Endometrial microvascular endothelial cells (primary cell): ENCODE data around the gene ANKIB1. TPM values are rescaled to one million over a fixed set of nuclear protein-coding genes. Genes with fewer than 3 reads are reported as not detected.

ENCODE experiments used
- in situ Hi-C: cut with HindIII; loops from 2 replicates; pipeline ENCODE4 v1.10.0; 2017; ENCODE audit warnings: low sequenced_read_pairs, low pct_unique_long_range_greater_than_20kb; ENCODE audit errors: inconsistent ontology term
- total RNA-seq: library from RNA; depleted of rRNA; stranded (reverse); fragments of >200 nt; gene quantifications from one replicate; pipeline ENCODE4 v1.2.3, GENCODE V29; 2015; ENCODE audit errors: inconsistent ontology term

ANKIB1 gene
- total RNA-seq, 1 donor from 2014 or later: 26.6 TPM

DNA sequence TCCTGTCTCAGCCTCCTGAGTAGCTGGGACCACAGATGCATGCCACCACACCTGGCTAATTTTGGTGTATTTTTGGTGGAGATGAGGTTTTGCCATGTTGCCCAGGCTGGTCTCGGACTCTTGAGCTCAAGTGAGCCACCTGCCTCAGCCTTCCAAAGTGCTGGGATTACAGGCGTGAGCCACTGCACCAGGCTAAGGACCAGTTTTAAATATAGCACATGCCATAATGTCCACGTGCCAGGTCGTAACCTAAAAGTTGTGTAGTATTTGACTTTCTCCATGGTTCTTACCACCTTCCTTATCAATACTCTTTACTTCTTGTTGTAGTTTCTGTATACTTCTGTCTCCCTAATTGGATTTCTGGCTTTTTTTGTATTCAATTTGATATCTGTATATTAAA is 13.3 kb downstream of the ANKIB1 start:
- in situ Hi-C loops: no loop called here

GRCh38 chr7:92259610-92260247 is 14.0 kb downstream of the ANKIB1 start:
- in situ Hi-C loops: no loop called here

DNA sequence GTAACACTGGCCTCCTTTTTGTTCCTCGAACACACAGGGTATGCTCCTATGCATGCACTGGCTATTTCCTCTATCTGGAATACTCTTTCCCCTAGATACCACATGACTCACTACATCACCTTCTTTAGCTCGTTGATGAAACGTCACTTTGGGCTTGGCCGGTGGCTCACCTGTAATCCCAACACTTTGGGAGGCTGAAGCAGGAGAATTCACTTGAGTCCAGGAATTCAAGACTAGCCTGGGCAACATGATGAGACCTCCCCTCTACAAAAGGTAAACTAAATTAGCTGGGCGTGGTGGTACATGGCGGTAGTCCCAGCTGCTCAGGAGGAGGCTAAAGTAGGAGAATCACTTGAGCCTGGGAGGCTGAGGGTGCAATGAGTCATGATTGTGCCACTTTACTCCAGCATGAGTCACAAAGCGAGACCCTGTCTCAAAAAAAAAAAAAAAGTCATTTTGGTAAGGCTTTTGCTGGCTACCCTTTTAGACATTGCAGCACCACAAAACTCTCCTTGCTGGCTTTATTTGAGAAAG is 14.5 kb downstream of the ANKIB1 start:
- in situ Hi-C loops: no loop called here

GRCh38 chr7:92266415-92267241 is 20.9 kb downstream of the ANKIB1 start:
- in situ Hi-C loops: no loop called here

- in situ Hi-C loops: no loop called here
Measured at GRCh38 chr7:92268921-92269320, 23.1 kb downstream of the ANKIB1 start.

DNA sequence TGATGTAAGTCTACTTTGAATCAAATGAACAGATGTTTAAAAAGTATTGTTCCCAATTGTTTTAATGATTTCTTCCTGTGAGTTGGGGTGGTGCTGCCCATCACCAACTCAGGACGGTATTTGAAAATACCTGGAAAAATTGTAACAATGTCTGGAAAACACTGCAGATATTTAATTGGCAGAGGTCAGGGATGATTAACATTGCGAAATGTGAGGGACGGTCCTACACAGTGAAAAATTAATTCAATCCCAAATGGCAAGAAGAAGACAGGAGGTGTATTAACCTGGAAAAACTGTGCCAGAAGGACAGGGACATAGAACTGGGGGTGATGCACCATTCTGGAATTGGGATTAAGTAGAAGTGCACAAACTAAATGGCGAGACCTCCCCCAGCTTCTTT is 29.6 kb downstream of the ANKIB1 start:
- in situ Hi-C loops: no loop called here

GRCh38 chr7:92276460-92276864 is 30.7 kb downstream of the ANKIB1 start:
- in situ Hi-C loops: no loop called here

- in situ Hi-C loops: no loop called here
Measured at GRCh38 chr7:92279396-92280031, 33.7 kb downstream of the ANKIB1 start.

GRCh38 chr7:92281031-92281430 is 35.3 kb downstream of the ANKIB1 start:
- in situ Hi-C loops: no loop called here

GRCh38 chr7:92282221-92282814 is 36.5 kb downstream of the ANKIB1 start:
- in situ Hi-C loops: no loop called here

GRCh38 chr7:92282930-92283329 is 37.2 kb downstream of the ANKIB1 start:
- in situ Hi-C loops: no loop called here

GRCh38 chr7:92289321-92289720 is 43.5 kb downstream of the ANKIB1 start:
- in situ Hi-C loops: no loop called here

DNA sequence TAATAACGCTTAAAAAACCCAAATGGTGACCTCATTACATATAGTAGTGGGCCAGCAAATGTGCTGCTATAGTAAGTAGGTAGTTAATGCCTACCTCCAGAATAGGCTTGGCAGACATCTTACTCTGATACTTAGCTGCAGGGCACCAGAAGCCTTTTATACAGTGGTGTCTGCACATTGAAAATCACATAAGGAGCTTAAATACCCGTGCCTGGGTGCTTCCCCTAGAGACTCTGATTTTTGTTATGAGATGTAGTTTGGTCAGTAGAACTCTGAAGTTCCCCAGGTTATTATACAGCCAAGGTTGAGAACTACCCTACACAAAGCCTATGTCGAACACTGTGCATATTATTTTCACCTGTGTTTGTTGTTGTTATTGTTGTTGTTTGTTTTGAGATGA is 47.2 kb downstream of the ANKIB1 start:
- in situ Hi-C loops: no loop called here

GRCh38 chr7:92293896-92294590 is 48.3 kb downstream of the ANKIB1 start:
- in situ Hi-C loops: no loop called here

DNA sequence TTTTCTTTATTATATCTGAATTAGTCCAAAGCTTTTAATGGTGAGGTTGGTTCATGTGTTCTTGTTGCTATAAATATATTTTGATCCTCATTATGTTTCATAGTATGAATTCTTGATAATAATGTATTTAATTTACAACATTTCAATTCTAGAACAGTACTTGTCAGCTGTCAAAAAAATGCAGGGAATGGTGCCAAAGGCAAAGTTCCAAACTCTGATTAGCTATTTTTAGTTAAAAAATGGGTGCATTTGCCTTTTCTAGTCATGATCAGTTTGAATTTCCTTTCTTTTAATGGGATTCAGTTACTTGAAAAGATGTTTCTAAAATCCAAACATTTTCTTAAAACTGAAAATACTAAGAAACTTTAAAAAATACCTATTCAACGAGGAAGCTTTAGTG is 49.6 kb downstream of the ANKIB1 start:
- in situ Hi-C loops: no loop called here

GRCh38 chr7:92296235-92296634 is 50.5 kb downstream of the ANKIB1 start:
- in situ Hi-C loops: no loop called here

DNA sequence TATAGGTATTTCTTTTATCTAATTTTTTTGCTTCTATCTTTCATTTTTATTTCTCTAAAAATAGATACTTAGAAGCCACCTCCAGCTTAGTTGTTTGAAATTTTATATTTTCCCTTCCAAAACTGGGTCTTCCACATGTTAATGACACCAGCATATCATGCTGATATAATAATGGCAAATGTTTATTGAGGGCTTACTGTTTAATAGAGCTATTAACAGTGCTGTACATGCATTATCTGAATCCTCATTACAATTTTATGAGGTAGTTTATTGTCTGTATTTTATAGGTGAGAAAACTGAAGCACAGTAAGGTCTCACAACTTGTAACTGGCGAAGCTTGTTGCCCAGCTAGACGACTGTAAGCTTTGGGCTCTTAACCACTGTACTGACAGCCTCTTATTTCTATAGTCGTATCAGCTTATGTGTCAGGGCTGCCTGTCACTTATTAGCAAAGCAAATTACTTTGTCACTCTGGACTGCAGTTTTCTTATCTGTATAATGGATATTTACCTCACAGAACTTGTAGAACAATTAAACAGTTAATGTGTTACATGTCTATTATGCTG is 51.2 kb downstream of the ANKIB1 start:
- in situ Hi-C loops: no loop called here

DNA sequence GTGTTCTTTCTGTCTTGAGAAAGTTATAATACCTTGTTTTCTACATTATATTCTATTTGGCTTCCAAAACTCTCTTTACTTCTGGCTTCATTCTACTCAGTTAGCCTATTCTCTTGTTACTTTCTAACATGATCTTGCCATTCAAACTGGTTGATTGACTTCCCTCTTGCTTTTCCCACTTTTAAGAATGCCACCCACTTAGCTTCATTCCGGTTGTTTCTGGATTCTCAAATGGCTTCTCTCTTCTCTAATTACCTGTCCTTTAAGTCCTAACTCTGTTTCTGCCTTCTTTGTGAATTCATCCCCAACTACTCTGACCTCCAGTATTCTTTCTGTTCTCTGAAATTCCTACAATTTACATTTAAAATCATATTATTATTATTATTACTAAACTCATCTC is 52.0 kb downstream of the ANKIB1 start:
- in situ Hi-C loops: no loop called here

GRCh38 chr7:92303761-92304160 is 58.0 kb downstream of the ANKIB1 start:
- in situ Hi-C loops: no loop called here
